Stimulated activated CD4-positive, alpha-beta T cell treated with anti-CD3 and anti-CD28 coated beads, Interleukin-2, amount 100 ng/mL, for 48 hours (primary cell): ENCODE measurements around the gene PABPN1L.

Source experiments
- DNase-seq, 2 donors: peaks; one replicate each; pipeline ENCODE4 v3.0.0-alpha.2; 2020

The PABPN1L gene

GRCh38 chr16:88883117-88883895 lies 16.8 kb upstream of the PABPN1L start:
- no peak for DNase-seq

DNA sequence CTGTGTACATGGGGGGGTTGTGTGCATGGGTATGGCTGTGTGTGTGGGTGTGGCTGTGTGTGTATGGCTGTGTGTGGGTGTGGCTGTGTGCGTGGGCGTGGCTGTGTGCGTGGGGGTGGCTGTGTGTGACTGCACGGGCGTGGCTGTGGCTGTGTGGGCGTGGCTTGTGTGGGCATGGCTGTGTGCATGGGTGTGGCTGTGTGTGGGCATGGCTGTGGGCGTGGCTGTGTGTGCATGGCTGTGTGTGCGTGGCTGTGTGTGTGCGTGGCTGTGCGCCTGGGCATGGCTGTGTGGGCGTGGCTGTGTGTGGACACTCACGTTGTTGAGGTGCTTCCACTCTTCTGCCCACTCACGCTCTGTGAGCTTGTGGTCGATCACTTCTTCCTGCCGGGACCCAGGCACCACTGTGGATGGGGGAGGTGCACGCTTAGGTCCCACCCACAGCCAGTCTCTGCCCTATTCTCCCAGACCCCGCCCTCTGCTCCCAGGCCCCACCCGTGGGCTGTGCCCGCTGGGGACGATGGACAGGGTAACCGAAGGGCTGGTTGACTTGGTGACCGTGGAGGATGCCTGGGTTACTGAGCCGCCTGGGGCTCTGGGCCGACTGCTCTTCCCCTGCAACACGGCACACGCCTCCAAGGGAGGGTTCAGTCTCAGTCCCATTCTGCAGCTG lies 16.0 kb upstream of the PABPN1L start:
- DNase-seq = no peak

GRCh38 chr16:88881675-88882357 lies 15.4 kb upstream of the PABPN1L start:
- DNase-seq = no peak

GRCh38 chr16:88881007-88881615 lies 14.7 kb upstream of the PABPN1L start:
- DNase-seq = no peak

GRCh38 chr16:88880226-88881006 lies 14.0 kb upstream of the PABPN1L start:
- DNase-seq = no peak

GRCh38 chr16:88879788-88880055 lies 13.3 kb upstream of the PABPN1L start:
- no peak for DNase-seq

DNA sequence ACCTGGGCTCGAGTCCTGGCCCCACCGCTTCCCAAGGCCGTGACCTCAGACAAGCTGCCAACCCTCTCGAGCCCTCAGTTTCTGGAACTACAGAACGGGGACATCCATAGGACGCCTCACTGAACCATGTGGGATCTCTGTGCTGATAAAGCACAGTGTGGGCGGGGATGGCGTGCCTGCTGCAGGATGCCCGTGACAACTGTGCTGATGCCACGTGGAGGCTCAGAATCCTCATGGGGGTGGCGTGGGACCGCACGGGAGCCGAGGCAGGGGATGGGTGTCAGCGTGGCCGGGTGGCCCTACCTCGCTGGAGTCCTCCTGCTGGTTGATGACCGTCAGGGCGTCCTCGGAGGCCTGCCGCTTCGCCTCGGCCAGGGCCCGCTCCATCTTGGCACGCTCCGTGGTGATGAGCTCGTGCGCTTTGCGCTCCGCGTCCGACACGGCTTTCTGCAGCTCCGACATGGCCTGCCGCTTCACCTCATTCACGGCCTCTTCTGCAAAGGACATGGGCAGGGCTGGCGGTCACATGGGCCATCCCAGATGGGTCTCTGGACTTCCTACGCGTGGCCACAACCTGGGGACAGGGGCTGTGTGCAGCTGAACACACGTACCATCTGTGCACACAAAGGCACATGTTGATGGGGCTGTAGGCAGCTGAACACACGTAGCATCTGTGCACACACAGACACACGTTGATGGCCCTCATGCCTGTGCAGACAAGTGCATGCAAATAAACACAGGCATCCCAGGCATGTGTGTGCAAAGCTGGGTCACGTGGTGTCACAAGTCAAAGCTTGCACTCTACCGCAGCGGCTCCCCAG lies 12.7 kb upstream of the PABPN1L start:
- DNase-seq = no peak

- no peak for DNase-seq
Observed at GRCh38 chr16:88878356-88878755, 11.9 kb upstream of the PABPN1L start.

GRCh38 chr16:88877564-88878289 lies 11.3 kb upstream of the PABPN1L start:
- no peak for DNase-seq

- no peak for DNase-seq
Observed at GRCh38 chr16:88876942-88877526, 10.6 kb upstream of the PABPN1L start.

GRCh38 chr16:88875703-88876234 lies 9.3 kb upstream of the PABPN1L start:
- no peak for DNase-seq

GRCh38 chr16:88874938-88875599 lies 8.6 kb upstream of the PABPN1L start:
- DNase-seq = no peak

GRCh38 chr16:88872650-88873331 lies 6.3 kb upstream of the PABPN1L start:
- DNase-seq = no peak

- DNase-seq = no peak
Observed at GRCh38 chr16:88871730-88872416, 5.4 kb upstream of the PABPN1L start.

DNA sequence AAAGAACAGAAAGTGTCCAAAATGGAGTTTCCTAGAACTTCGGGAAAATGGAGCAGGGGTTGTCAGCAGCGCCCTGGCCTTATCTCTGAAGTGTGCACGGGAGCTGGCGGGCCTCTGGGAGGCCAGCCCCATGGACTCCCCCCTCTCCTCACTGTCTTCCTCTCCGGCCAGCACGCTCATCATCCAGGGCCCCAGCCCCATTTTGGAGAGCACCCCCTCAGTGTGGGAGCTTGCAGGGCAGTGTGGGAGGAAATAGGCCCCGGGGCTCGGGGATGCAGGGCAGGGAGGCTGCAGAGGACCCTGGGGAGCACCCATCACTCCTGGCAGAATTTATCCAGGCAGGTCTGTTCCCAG lies 4.9 kb upstream of the PABPN1L start:
- DNase-seq = no peak

DNA sequence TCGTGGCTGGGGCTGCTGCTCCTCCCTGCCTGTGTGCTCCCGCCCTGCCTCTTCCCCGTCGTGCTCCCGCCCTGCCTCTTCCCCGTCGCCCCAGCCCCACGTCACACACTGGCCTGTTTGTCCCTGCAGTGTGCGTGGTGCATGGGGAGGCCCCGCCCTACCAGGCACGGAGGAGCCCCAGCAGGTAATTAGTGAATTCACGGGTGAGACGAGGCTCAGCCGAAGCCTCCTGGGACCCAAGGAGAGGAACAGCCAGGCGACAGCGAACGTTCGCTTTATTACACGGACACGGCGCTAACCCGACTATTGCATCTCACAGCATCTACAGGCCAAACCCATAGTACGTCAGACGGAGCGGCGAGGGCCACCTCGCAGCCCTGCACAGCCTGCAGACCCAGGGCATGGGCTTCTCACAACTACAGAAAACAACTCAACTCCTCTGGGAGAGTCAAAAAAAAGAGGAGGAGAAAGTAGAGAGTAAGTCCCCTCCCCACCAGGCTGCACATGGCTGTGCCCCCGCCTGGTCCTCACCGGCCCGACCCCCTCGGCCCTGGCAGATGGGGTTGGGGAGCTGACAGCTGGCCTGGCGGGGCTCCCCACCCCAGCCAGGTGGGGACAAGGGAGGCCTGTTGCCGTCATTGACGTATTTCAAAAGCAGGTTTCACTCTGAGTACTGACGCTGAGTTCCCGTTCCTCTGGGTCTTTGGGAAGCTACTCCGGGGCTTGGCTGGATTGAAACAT lies 4.3 kb upstream of the PABPN1L start:
- no peak for DNase-seq

GRCh38 chr16:88869673-88869980 lies 3.2 kb upstream of the PABPN1L start:
- DNase-seq = no peak

- DNase-seq = no peak
Observed at GRCh38 chr16:88868974-88869672, 2.7 kb upstream of the PABPN1L start.
